HG03108 (cell line): ENCODE measurements around the gene ENHO.
"Not testable (repeated sequence)": the region's sequence is repeated elsewhere in the genome, so short reads cannot be mapped to it uniquely, and the experiment has no call there.

Experiments used
- ATAC-seq: cut with Tn5 transposase; IDR thresholded peaks from one replicate; pipeline ENCODE4 v1.9.1; 2021; ENCODE audit warnings: moderate library complexity; ENCODE audit not compliant: unreplicated experiment

The ENHO gene

GRCh38 chr9:34482746-34483145, 40.0 kb downstream of the ENHO start:
- not testable (repeated sequence) for ATAC-seq

GRCh38 chr9:34481620-34482019, 41.2 kb downstream of the ENHO start:
- not testable (repeated sequence) for ATAC-seq

- no peak for ATAC-seq
These were observed 43.3 kb downstream of the ENHO start for GRCh38 chr9:34479431-34479866.

- ATAC-seq = no peak
These were observed 45.2 kb downstream of the ENHO start for GRCh38 chr9:34477541-34477940.

- no peak for ATAC-seq
These were observed 47.7 kb downstream of the ENHO start for GRCh38 chr9:34475097-34475496.
